Measurements from ENCODE around the gene DMTF1. TPM values are rescaled to one million over a fixed set of nuclear protein-coding genes. Genes with fewer than 3 reads are reported as not detected.
A peak's percentile ranks its signal among the peaks of the same experiment; 100 is the strongest.

Gene DMTF1
- total and polyA plus RNA-seq, 2 donors from 2014 or later: 23.6 to 88.6 TPM

DNA sequence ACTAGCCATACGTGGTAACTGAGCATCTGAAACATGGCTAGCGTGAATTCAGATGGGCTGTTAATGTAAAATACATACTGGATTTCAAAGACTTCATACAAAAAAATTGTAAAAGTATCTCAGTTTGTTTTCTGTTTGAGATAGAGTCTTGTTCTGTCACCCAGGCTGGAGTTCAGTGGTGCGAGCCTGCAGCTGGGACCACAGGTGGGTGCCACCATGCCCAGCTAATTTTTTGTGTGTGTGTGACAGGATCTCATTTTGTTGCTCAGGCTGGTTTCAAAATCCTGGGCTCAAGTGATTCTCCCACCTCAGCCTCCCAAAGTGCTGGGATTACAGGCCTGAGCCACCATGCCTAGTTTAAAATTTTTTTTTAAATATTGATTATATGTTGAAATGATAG is 62.8 kb downstream of the DMTF1 start:
- no peaks in the 10 kb centered on the region for H3K36me3 ChIP-seq (ENCODE audit: control insufficient read depth in 2 of 3, insufficient read depth in 3 of 3, low read length in 3 of 3)
- DNase-seq (no peak), FAIRE-seq (no peak)
- no peak overlapping the region for H3K27ac ChIP-seq (ENCODE audit: low read depth in 2 of 2, low read length in 2 of 2)
- H3K9ac ChIP-seq (ENCODE audit: low read length in 3 of 3): no peak overlapping the region
- TF ChIP-seq, protein P1, sequence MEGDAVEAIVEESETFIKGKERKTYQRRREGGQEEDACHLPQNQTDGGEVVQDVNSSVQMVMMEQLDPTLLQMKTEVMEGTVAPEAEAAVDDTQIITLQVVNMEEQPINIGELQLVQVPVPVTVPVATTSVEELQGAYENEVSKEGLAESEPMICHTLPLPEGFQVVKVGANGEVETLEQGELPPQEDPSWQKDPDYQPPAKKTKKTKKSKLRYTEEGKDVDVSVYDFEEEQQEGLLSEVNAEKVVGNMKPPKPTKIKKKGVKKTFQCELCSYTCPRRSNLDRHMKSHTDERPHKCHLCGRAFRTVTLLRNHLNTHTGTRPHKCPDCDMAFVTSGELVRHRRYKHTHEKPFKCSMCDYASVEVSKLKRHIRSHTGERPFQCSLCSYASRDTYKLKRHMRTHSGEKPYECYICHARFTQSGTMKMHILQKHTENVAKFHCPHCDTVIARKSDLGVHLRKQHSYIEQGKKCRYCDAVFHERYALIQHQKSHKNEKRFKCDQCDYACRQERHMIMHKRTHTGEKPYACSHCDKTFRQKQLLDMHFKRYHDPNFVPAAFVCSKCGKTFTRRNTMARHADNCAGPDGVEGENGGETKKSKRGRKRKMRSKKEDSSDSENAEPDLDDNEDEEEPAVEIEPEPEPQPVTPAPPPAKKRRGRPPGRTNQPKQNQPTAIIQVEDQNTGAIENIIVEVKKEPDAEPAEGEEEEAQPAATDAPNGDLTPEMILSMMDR (IDR thresholded peaks at IDR 0.05; ENCODE audit: borderline replicate concordance, extremely low read depth, insufficient read depth): no peak
- no peaks in the 10 kb centered on the region for H3K9me3 ChIP-seq (ENCODE audit: control insufficient read depth in 2 of 3, insufficient read depth in 1 of 3, low read length in 3 of 3)
- H3K4me1 ChIP-seq (ENCODE audit: control insufficient read depth in 2 of 3, insufficient read depth in 2 of 3, low read depth in 1 of 3, low read length in 3 of 3): peaks cover 0 to 26% (median 22%) of the 10 kb centered on the region in 3 donors
- H3K4me3 ChIP-seq (ENCODE audit: low read length in 3 of 3): no peak overlapping the region
- intact Hi-C loops (cut with DNase I): no loop called here
- no peaks in the 10 kb centered on the region for H3K27me3 ChIP-seq (ENCODE audit: control insufficient read depth, insufficient read depth, low read length)

DNA sequence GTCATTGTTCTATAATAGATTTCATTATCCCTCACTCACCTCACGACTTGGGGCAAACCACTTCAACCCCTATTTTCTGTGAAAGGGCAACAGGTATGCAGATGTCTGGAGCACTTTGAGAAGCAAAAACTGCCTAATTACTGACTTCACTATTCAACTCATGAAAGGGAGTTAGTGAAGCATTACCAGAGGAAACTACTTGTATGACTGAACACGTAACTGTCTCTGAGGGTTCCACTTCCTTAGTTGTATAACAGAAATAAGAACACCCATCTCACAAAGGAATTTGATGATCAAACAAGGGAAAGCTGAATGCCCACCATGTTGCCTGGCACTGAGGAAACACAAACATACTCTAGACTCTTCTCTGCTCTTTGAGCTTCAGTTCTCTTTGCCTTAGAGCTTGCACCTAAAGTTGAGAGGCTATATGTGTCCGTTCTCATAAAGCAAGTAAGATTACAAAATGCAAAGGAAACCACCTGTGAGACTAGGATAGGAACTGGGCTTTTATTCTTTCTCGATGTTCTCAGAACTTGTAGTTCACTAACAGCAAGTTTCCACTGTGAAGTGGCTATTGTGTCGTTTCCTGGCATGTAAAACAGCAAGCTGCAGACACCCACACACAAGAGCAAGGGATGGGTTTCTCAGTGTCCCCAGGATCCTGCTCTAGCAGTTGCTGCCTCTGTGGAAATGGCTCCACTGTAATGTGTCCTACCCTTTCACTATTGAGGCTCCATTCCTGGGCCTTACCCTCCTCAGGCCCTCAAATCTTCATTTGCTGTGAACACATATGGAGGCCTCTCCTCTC is 64.7 kb downstream of the DMTF1 start:
- intact Hi-C loops (cut with DNase I): no loop called here
- FAIRE-seq: no peak
- no peaks in the 10 kb centered on the region for H3K36me3 ChIP-seq (ENCODE audit: control insufficient read depth in 2 of 3, insufficient read depth in 3 of 3, low read length in 3 of 3)
- no peak overlapping the region for H3K9ac ChIP-seq (ENCODE audit: low read length in 3 of 3)
- H3K27ac ChIP-seq (ENCODE audit: low read depth in 2 of 2, low read length in 2 of 2): peak overlapping the region; percentile 33 to 45
- peak in 2 of 5 donors; percentile 50 to 62 for DNase-seq
- H3K4me1 ChIP-seq (ENCODE audit: control insufficient read depth in 2 of 3, insufficient read depth in 2 of 3, low read depth in 1 of 3, low read length in 3 of 3): peaks cover 0 to 24% (median 21%) of the 10 kb centered on the region in 3 donors
- no peaks in the 10 kb centered on the region for H3K9me3 ChIP-seq (ENCODE audit: control insufficient read depth in 2 of 3, insufficient read depth in 1 of 3, low read length in 3 of 3)
- H3K4me3 ChIP-seq (ENCODE audit: low read length in 3 of 3): peak overlapping the region in 2 of 3 donors; percentile 6 to 9
- H3K27me3 ChIP-seq (ENCODE audit: control insufficient read depth, insufficient read depth, low read length): no peaks in the 10 kb centered on the region
- TF ChIP-seq, protein P1 (IDR thresholded peaks at IDR 0.05; ENCODE audit: borderline replicate concordance, extremely low read depth, insufficient read depth): no peak

DNA sequence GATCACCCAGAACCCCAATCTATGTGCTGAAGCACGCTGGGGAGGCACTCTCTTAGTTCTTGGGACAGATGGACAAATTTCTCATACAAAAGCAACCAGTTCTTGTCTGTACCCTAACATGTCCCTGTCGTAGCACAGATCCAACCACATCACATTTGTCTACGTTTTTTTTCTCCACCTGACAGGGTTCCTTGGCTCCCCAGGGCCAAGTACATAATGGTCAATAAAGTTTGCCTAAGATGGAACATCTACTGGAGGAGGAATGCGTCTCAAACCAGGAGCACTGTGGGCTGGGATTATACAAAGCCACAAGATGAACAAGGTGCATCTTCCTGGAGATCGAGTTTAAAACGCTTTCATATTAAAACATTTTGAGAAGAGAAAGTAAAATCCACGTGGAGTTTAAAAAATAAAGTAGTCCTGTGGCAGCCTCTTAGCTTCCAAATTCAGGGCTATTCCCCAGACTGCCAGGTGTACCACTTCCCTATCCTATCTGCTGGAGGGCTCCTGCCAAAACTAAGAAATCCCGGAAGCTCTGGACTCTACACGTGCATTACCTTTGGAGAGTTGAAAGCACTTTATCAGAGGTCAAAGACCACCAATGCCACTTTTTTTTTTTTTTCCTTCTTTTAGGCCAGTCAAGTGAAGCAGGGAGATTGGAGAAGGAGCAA is 65.9 kb downstream of the DMTF1 start:
- TF ChIP-seq, protein P1 (IDR thresholded peaks at IDR 0.05; ENCODE audit: borderline replicate concordance, extremely low read depth, insufficient read depth): no peak
- Histone ChIP-seq H3K36me3 (ENCODE audit: control insufficient read depth in 2 of 3, insufficient read depth in 3 of 3, low read length in 3 of 3) (no peaks in the 10 kb centered on the region), H3K27me3 (ENCODE audit: control insufficient read depth, insufficient read depth, low read length) (no peaks in the 10 kb centered on the region), H3K27ac (ENCODE audit: low read depth in 2 of 2, low read length in 2 of 2) (peak overlapping the region in 1 of 2 donors; percentile 93), H3K4me3 (ENCODE audit: low read length in 3 of 3) (peak overlapping the region; percentile 88 to 98 (median 94)), H3K4me1 (ENCODE audit: control insufficient read depth in 2 of 3, insufficient read depth in 2 of 3, low read depth in 1 of 3, low read length in 3 of 3) (peaks cover 0 to 24% (median 19%) of the 10 kb centered on the region in 3 donors), H3K9me3 (ENCODE audit: control insufficient read depth in 2 of 3, insufficient read depth in 1 of 3, low read length in 3 of 3) (no peaks in the 10 kb centered on the region), H3K9ac (ENCODE audit: low read length in 3 of 3) (peak overlapping the region in 1 of 3 donors; percentile 73)
- peak in 1 of 5 donors; percentile 5 for DNase-seq
- intact Hi-C loops (cut with DNase I): no loop called here
- no peak for FAIRE-seq

All from kidney (tissue), 14 donors.